RCC 7860 (cell line): ENCODE data around the gene EIF4A3.

Experiments
- DNase-seq: peaks from one replicate; pipeline ENCODE4 v3.0.0-alpha.2; 2015; ENCODE audit warnings: low spot score
- FAIRE-seq: peaks from 2 replicates; lab custom pipeline; 2012; peaks lifted over from hg19 to GRCh38; lab: Jason Lieb, UNC

EIF4A3 gene

DNA sequence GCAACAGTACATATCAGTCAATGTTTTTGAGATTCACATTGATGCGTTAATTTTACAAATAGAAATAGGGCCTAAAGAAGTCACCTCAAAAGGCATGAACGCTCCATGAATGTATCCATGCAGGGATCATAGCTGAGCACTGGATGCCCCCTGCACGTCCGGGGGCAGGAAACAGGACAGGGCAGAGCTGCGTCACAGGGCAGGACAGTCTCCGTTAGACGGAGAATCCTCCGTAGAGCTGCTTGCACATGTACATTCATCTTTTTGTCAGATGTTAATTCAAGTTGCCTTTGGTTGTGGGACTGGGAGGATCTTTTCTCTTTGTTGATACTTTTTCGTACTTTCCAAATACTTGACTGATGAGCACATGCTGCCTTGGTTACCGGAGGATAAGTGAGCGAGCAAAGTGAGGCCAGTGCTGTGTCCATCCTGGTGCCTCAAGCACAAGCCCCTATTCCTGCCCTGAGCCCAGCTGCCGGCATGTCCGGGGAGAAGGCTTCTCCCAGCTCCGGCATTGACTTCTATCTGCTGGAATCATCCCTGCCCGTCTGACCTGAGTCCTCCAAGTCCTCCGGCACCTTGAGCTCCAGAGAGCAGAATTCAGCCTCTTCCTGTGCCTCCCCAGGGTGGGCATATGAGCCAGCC, 30.5 kb downstream of the EIF4A3 start:
- DNase-seq (no peak), FAIRE-seq (no peak)

DNA sequence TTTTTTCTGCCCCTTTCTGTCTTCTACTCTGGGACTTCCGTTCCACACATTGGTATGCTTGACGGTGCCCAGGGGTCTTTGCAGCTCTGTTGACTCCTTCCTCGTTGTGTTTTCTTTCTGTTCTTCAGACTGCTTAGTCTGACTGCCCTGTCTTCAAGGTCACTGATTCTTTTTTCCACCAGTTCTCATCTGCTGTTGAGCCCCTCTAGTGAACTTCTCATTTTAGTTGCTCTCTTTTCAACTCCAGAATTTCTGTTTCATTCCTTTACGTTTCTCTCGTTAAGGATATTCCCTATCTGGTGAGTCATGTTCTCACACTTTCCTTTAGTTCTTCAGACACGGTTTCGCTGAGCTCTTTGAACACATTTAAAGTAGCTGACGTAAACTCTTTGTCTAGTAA, 31.8 kb downstream of the EIF4A3 start:
- FAIRE-seq: no peak
- DNase-seq: no peak

DNA sequence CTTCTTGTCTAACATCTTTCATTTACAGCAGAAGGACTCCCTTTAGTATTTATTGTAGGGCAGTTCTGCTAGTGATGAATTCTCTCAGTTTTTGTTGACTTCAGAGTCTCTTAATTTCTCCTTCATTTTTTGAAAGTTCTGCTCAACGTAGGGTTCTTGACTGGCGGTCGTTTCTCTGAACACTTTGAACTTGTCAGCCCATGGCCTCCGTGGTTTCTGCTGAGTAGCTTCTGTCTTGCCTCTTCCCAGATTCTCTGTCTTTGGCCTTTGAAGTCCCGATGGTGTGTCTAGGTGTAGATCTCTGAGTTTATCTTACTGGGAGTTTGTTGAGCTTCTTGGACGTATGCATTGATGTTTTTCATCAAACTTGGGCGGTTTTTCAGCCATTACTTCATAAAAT, 32.2 kb downstream of the EIF4A3 start:
- FAIRE-seq (no peak), DNase-seq (no peak)

GRCh38 chr17:80113033-80113484, 33.9 kb downstream of the EIF4A3 start:
- DNase-seq: no peak
- FAIRE-seq: no peak

DNA sequence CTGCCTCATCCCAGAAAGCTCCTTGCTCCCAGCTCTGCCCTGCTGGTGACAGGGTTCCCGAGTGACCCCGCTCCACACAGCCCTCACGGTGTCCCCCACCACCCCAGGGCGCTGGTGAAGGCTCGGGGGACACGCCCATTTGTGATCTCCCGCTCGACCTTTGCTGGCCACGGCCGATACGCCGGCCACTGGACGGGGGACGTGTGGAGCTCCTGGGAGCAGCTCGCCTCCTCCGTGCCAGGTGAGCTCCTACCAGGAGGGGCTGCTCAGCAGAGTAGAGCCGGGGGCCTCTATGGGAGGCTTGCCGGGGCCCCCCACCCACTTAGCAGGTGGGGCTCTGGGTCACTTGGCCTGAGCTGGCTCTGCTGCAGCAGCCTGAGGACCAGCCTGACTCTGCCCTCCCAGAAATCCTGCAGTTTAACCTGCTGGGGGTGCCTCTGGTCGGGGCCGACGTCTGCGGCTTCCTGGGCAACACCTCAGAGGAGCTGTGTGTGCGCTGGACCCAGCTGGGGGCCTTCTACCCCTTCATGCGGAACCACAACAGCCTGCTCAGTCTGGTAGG, 34.4 kb downstream of the EIF4A3 start:
- no peak for FAIRE-seq
- no peak for DNase-seq

GRCh38 chr17:80111702-80112470, 35.0 kb downstream of the EIF4A3 start:
- DNase-seq (no peak), FAIRE-seq (no peak)

- DNase-seq: no peak
- FAIRE-seq: no peak
Observed at GRCh38 chr17:80110927-80111701, 35.8 kb downstream of the EIF4A3 start.

GRCh38 chr17:80110447-80110812, 36.5 kb downstream of the EIF4A3 start:
- DNase-seq (no peak), FAIRE-seq (no peak)

DNA sequence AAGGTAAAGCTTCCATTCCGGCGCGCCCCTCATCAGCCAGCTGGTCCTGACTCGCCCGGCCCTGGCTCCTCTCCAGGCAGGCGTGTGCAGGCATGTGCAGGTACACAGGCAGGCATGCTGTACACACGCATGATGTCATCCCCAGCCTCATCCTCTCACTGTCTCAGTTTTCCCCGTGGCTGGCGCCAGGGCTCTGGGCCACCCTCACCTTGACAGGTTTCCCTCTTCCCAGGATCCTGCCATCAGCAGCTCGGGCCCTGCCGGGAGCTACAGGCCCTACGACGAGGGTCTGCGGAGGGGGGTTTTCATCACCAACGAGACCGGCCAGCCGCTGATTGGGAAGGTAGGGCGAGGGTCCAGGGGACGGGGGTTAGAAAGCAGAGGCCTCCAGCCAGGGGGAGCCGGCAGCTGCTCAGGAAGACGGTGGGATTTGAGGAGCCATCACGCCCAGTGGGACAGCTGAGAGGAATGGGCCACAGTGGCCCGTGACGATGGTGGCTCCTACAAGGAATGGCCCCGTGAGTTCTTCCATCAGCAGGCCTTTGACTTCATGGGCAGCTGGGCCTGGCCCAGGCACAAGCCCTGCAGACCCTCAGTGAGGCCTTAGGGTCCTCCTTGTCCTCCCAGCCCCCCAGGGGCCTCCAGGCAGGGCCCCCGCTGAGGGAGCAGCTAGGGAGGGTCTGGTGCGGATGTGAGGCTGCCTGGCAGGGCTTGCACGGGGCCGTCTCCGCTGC, 37.0 kb downstream of the EIF4A3 start:
- no peak for DNase-seq
- FAIRE-seq: no peak

- DNase-seq (no peak), FAIRE-seq (no peak)
Observed at GRCh38 chr17:80109066-80109660, 37.8 kb downstream of the EIF4A3 start.

DNA sequence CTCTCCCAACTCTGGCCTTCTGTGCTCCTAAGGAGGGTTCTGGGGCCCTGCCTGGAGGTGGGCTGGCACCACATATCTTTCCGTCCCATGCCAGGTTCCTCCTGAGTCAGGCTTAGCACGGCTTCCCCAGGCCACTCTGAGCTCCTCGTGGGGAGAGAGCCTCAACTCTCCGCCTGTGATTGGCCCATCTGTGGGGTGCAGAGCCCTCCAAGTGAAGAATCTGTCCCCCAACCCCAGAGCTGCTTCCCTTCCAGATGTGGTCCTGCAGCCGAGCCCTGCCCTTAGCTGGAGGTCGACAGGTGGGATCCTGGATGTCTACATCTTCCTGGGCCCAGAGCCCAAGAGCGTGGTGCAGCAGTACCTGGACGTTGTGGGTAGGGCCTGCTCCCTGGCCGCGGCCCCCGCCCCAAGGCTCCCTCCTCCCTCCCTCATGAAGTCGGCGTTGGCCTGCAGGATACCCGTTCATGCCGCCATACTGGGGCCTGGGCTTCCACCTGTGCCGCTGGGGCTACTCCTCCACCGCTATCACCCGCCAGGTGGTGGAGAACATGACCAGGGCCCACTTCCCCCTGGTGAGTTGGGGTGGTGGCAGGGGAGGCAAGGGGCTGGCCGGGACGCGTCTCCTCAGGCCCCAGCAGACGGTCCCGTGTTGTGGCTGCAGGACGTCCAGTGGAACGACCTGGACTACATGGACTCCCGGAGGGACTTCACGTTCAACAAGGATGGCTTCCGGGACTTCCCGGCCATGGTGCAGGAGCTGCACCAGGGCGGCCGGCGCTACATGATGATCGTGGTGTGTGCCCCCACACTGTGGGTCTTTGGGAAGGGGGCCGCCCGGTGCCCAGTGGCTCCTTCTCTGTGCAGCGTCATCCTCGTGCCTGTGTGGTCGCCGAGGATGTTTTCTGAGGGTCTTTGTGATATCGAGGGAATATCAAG, 38.6 kb downstream of the EIF4A3 start:
- no peak for FAIRE-seq
- no peak for DNase-seq

GRCh38 chr17:80107231-80108021, 39.5 kb downstream of the EIF4A3 start:
- DNase-seq (no peak), FAIRE-seq (no peak)

- FAIRE-seq (no peak), DNase-seq (no peak)
Observed at GRCh38 chr17:80106751-80107150, 40.2 kb downstream of the EIF4A3 start.

GRCh38 chr17:80106176-80106575, 40.8 kb downstream of the EIF4A3 start:
- FAIRE-seq (no peak), DNase-seq (no peak)

- no peak for FAIRE-seq
- no peak for DNase-seq
Observed at GRCh38 chr17:80105762-80106161, 41.2 kb downstream of the EIF4A3 start.

DNA sequence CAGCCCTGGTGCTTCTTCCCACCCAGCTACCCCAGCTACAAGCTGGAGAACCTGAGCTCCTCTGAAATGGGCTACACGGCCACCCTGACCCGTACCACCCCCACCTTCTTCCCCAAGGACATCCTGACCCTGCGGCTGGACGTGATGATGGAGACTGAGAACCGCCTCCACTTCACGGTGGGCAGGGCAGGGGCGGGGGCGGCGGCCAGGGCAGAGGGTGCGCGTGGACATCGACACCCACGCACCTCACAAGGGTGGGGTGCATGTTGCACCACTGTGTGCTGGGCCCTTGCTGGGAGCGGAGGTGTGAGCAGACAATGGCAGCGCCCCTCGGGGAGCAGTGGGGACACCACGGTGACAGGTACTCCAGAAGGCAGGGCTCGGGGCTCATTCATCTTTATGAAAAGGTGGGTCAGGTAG, 42.0 kb downstream of the EIF4A3 start:
- no peak for DNase-seq
- FAIRE-seq: no peak

DNA sequence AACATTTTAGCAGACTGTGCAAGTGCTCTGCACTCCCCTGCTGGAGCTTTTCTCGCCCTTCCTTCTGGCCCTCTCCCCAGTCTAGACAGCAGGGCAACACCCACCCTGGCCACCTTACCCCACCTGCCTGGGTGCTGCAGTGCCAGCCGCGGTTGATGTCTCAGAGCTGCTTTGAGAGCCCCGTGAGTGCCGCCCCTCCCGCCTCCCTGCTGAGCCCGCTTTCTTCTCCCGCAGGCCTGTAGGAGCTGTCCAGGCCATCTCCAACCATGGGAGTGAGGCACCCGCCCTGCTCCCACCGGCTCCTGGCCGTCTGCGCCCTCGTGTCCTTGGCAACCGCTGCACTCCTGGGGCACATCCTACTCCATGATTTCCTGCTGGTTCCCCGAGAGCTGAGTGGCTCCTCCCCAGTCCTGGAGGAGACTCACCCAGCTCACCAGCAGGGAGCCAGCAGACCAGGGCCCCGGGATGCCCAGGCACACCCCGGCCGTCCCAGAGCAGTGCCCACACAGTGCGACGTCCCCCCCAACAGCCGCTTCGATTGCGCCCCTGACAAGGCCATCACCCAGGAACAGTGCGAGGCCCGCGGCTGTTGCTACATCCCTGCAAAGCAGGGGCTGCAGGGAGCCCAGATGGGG, 42.5 kb downstream of the EIF4A3 start:
- FAIRE-seq (no peak), DNase-seq (no peak)

DNA sequence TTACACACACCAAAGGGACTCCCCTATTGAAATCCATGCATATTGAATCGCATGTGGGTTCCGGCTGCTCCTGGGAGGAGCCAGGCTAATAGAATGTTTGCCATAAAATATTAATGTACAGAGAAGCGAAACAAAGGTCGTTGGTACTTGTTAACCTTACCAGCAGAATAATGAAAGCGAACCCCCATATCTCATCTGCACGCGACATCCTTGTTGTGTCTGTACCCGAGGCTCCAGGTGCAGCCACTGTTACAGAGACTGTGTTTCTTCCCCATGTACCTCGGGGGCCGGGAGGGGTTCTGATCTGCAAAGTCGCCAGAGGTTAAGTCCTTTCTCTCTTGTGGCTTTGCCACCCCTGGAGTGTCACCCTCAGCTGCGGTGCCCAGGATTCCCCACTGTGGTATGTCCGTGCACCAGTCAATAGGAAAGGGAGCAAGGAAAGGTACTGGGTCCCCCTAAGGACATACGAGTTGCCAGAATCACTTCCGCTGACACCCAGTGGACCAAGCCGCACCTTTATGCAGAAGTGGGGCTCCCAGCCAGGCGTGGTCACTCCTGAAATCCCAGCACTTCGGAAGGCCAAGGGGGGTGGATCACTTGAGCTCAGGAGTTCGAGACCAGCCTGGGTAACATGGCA, 43.4 kb downstream of the EIF4A3 start:
- FAIRE-seq (no peak), DNase-seq (no peak)
